Dedifferentiated amniotic fluid mesenchymal stem cell (primary cell): ENCODE results near the gene EDEM2.
"Not testable (repeated sequence)": the region's sequence is repeated elsewhere in the genome, so short reads cannot be mapped to it uniquely, and the experiment has no call there.

ENCODE experiments used
- DNase-seq: peaks from one replicate; pipeline ENCODE4 v3.0.0-alpha.2; 2016; ENCODE audit errors: extremely low spot score

EDEM2 gene

DNA sequence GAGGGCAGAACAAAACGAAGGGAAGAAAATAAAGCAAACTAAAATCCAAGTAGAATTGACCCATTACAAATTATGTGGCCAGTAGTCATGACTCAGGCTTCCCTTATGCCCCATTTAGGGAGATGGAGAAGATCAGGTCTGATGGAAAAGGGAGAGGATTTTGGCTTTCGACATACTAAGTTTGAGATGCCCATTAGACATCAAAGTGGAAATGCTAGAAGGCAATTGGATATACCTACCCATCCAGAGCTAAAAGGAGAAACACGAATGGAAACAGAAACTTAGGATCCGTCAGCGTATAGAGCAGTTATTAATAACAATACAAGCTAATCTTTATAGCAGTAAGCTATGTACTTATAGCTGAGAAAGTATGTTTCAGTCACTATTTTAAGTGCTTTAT lies 59.3 kb downstream of the EDEM2 start:
- no peak for DNase-seq

DNA sequence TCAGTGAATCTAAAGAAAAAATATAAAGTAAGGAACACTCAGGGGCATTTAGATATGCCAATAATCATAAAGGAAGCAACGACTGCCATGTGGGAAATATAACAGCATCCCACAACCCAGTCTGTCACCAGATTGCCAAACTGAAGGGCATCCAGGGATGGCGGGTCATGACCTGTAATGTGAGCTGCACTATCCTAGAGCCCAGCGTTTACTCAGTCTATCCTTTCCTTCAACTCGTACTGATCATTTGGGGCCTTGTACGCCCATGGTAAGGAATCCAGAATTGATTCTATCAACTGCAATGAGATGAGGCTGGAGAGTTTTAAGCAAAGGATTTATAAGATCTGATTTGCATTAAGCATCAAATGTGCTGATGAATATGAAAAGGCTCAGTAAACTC lies 59.8 kb downstream of the EDEM2 start:
- DNase-seq = peak; percentile 14

DNA sequence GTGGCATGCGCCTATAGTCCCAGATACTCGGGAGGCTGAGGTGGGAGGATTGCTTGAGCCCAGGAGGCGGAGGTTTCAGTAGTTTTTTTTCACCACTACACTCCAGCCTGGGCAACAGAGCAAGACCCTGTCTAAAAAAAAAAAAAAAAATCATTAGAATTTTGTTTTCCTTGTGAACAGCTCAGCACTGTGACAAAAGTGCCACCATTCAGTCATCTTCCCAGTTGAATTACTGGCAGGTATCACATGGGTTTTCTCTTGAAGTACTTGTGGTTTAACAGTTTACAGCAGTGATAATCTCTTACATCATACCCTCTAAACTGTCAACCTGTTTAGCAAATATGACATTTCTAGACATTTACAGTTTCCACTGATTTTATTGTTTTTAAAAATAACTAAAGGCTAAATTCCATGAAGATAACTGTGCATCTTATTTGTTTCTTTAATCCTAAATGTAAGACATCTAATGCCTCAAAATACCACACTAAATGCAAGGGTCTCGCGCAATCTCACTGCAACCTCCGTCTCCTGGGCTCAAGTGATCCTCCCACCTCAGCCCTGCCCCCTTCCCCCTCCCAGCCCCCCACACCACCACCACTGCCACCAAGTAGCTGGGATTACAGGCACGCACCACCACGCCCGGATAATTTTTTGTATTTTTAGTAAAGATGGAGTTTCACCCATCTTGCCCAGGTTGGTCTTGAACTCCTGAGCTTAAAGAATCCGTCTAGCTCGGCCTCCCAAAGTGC lies 61.5 kb downstream of the EDEM2 start:
- DNase-seq = no peak

DNA sequence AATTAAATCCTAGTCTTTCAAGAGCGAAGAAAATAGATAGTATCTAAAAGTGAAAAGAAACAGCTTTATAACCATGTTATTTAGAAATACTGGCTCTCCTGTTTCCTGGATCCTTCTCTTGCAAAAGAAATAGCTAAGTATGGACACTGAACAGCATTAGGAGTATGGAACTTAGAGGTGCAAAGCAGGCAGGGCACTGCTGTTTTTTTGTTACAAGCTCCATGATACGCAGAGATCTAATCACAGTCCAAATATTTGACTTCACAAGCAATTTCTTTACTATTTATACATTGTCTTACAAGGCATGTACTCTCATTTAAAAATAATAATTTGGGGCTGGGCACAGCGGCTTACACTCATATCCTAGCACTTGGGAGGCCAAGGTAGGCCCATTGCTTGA lies 62.1 kb downstream of the EDEM2 start:
- no peak for DNase-seq

DNA sequence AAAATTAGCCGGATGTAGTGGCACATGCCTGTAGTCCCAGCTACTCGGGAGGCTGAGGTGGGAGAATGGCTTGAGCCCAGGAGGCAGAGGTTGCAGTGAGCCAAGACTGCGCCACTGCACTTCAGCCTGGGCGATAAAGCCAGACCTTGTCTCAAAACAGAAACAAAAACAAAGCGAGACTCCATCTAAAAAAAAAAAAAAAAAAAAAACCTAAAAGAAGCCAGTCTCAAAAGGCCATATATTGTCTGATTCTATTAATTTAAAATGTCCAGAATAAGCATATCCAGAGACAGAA lies 66.8 kb downstream of the EDEM2 start:
- DNase-seq = not testable (repeated sequence)

DNA sequence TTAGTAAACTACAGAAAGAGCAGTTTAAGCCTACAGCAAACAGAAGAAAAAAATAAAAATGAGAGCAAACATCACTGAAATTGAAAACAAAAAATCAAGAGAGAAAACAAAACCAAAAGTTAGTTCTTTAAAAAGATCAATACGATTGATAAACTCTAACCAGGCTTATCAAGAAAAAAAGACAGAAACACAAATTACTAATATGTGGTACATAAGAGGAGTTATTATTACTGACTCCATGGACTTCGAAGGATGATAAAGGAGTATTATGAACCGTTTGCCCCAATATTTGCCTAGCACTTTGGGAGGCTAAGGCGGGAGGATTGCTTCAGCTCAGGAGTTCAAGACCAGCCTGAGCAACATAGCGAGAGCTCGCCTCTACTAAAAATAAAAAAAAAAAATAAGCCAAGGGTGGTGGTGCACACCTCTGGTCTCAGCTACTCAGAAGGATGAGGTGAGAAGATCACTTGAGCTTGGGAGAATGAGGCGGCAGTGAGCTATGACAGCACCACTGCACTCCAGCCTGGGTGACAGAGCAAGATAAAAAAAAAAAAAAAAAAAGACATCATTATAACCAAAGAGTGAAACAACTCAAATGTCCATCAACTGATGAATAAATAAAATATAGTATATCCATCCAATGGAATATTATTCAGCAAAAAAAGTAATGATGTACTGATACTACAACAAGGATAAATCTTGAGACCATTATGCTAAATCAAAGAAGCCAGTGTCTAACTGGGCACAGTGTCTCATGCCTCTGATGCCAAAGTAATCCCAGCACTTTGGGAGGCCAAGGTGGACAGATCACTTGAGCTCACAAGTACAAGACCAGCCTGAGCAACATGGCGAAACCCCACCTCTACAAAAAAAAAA lies 67.4 kb downstream of the EDEM2 start:
- no peak for DNase-seq

DNA sequence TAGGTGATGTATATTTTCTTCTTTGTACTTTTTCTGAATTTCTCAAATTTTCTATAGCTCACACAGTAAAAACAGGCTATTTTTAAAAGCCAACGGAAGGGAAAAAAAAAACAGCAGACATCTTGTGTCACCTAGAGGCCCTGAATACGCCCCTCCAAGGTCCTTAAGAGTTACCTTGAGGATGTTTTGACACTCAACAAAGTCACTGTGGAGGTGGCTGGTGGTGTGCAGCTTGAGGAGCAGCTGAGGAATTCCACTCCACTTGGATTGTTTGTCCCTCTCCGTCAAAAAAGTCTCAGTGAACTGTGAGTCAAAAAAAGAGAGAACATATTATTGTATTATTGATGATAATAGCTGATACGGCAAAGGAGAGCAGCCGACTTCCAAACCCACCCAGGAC lies 69.3 kb downstream of the EDEM2 start:
- DNase-seq = no peak

DNA sequence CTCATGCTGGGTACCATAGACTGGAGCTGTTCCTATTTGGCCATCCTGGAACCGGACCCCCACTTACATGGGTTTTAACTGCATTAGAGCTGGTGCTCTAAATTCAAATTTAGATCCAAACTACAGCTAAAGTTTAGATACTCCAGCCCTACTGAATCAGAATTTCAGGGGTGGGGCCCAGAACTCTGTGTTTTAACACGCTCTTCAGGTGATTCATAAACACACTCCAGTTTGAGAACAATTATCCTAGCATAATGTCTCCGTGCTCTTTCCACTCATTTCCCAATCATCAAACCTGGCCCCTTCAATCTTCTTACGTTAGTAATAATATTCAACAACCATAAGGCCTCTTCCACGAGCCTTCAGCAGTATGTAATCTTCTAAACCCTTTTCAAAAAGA lies 69.8 kb downstream of the EDEM2 start:
- no peak for DNase-seq

DNA sequence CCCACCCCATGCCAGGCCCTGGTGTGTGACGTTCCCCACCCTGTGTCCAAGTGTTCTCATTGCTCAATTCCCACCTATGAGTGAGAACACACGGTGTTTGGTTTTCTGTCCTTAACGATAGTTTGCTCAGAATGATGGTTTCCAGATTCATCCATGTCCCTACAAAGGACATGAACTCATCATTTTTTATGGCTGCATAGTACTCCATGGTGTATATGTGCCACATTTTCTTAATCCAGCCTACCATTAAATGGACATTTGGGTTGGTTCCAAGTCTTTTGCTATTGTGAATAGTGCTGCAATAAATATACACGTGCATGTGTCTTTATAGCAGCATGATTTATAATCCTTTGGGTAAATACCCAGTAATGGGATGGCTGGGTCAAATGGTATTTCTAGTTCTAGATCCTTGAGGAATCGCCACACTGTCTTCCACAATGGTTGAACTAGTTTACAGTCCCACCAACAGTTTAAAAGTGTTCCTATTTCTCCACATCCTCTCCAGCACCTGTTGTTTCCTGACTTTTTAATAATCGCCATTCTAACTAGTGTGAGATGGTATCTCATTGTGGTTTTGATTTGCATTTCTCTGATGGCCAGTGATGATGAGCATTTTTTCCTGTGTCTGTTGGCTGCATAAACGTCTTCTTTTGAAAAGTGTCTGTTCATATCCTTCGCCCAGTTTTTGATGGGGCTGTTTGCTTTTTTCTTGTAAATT lies 75.5 kb downstream of the EDEM2 start:
- DNase-seq = not testable (repeated sequence)

DNA sequence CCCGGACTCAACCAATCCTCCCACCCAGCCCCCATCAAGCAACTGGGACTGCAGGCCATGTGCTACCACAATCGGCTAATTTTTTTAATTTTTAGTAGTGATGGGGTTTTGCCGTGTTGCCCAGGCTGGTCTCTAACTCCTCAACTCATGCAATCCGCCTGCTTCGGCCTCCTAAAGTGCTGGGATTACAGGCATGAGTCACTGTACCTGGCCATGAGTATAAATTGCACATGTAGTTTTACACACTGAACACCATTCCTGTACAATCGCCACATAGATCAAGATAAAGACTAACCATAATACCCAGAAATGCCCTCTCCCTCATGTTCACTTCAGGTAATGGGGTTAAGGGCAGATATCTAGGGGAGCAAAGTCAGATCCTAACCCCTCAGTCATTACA lies 80.9 kb downstream of the EDEM2 start:
- no peak for DNase-seq
